HG03469 (cell line): Measurements from ENCODE around the gene RASSF5.

Experiments
- ATAC-seq: cut with Tn5 transposase; IDR thresholded peaks from one replicate; pipeline ENCODE4 v1.9.1; 2021; ENCODE audit warnings: mild to moderate bottlenecking, moderate library complexity, moderate number of reproducible peaks; ENCODE audit not compliant: unreplicated experiment

The RASSF5 gene

DNA sequence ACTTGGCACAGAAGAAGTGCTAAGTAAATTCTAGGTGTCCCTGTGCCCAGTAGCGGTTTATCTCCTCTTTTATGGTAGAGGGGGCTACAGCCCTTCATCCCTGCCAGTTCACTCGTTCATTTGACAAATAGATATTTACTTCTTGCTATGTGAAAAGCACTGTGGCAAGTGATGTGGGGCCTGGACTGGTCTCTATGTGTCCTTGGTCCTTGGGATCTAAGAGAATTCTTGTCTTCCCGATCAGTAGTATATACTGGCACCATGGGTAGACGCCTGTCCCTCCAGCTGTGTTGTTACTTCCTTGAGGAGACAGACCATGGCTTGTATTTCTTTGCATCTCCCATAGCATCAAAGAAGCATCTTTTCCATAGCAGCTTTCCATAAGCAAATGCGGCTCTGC lies 75.2 kb downstream of the RASSF5 start:
- no peak for ATAC-seq

- ATAC-seq, result no peak
Observed at GRCh38 chr1:206582971-206583706, 75.8 kb downstream of the RASSF5 start.

DNA sequence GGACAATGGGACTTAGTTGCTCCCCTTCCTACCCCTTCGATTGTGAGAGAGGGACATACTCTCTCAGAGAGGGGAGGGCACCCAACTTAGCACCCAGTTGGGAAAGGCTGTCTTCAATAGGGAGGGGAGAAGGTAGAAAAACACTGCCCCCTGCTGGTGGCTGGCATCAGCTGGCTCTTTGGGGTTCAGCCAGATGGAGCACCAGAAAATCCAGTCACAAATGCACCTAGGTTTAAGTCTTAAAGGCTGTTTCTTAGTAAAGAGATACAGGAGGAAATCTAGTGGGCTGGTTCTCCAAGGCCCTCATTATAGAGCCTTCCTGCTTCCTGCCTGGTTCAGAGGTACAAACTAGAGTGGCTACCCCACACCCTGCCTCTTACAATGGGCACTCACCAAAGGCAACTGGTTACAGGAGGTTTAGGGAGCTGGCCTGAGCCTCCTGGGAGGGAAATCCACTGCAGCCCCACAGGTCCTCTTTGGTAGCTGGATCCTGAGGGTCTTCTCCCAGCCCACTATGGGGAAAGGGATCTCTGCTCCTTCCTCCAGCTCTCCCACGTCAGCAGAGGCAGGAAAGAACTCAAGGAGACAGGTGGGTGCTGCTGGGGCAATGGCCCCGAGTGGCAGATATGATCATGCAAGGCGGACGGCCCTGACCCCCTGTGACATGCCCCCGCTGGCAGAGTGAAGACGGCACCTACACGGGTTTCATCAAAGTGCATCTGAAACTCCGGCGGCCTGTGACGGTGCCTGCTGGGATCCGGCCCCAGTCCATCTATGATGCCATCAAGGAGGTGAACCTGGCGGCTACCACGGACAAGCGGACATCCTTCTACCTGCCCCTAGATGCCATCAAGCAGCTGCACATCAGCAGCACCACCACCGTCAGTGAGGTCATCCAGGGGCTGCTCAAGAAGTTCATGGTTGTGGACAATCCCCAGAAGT lies 76.6 kb downstream of the RASSF5 start:
- no peak for ATAC-seq

GRCh38 chr1:206584683-206585082 lies 77.4 kb downstream of the RASSF5 start:
- no peak for ATAC-seq

GRCh38 chr1:206586501-206587445 lies 79.4 kb downstream of the RASSF5 start:
- ATAC-seq, result no peak

DNA sequence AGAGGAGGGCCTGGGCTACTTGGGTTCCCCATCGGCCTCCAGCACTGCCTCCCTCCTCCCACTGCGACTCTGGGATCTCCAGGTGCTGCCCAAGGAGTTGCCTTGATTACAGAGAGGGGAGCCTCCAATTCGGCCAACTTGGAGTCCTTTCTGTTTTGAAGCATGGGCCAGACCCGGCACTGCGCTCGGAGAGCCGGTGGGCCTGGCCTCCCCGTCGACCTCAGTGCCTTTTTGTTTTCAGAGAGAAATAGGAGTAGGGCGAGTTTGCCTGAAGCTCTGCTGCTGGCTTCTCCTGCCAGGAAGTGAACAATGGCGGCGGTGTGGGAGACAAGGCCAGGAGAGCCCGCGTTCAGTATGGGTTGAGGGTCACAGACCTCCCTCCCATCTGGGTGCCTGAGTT lies 80.6 kb downstream of the RASSF5 start:
- ATAC-seq, result no peak

GRCh38 chr1:206588492-206588891 lies 81.2 kb downstream of the RASSF5 start:
- no peak for ATAC-seq

GRCh38 chr1:206589206-206589605 lies 81.9 kb downstream of the RASSF5 start:
- no peak for ATAC-seq

DNA sequence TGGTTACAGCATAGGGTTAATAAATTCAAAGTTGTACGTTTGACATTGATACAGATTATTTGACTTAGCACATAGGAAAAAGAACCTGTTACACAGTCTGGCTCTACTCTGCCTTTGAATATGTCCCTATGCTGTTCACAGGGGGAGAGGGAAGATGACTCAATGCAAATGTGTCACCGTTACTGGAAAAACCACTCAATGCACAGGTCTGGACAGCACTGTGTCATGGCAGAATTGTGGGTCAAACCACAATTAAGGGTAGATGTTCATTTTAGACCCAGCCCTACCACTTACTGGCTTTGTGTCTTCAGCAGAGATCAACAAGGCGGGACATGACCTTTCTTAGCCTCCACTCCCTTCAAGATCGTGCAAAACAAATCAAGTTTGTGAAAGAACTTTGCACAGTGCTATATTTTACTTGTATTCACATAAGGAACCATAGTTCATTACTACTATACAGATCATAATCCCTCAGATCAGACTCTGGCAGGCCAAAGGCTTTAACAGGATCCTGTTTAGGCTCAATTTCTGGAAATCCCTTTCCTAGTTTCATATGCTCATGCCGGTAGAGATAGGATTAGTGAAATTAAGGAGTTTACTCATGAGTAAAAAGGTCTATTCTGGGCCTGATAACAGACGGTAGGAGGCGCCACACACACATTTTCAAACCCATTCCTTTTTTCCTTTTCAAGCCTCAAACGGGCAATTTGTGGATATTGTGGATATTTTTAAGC lies 82.9 kb downstream of the RASSF5 start:
- no peak for ATAC-seq

DNA sequence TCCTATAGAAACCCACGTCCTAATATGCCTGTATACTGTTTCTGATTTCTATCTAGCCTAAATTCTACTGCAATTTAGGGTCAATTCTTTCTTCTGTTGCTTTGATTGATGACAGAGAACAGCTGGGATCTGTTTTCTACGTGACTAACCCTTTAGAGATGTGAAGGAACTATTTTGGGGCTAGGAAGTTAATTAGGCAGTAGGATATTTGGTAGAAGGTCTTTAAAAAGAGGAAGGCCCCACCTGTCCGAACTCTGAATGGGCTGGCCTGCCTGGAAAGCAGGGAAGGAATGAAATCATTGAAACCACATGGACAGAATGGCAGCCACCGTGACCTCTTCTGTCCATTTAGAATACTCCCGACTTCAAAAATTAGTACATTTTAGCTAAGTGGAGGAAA lies 83.9 kb downstream of the RASSF5 start:
- no peak for ATAC-seq

DNA sequence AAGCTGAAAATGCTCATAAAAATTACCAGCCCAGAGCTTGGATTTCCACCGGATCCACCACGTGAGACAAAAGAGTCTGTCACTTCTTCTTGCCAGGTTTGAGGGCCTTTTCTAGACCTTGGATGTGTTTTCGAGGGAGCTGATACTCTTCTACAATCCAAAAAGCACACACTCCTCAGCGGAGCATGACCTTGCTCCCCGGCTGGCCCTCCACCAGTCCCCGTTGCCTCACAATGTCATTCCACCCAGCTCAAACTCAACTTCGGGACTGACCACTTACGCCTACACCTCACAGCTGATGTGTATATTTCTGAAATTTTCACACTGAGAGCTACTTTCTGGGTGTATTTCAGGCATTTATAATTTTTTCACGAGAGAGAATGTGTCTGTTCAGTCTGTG lies 84.4 kb downstream of the RASSF5 start:
- no peak for ATAC-seq

DNA sequence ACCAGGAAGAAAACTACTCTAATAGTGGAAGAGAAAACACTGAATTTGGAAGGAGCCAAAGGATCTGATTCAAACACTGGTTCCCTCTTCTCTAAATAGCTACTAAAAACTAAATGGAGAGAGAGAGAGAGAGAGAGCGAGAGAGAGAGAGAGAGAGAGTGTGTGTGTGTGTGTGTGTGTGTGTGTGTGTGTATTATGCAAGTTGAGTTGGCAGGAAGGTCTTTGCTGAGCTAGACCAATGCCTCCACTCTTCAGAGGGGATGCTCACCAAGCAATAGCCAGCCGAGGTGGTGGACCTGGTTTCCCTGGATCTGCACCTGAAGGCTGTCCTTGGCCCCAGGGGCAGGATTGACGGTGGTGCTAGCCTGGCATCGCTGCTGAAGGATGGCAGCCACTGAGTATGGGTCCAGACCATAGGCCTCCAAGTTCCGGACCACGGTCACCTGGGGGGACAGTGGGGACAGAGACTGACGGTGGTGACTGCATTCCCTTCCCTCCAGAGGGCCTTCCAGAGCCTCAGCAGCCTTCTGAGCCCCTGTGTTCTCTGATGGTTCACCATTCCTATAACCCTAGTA lies 86.1 kb downstream of the RASSF5 start:
- no peak for ATAC-seq

DNA sequence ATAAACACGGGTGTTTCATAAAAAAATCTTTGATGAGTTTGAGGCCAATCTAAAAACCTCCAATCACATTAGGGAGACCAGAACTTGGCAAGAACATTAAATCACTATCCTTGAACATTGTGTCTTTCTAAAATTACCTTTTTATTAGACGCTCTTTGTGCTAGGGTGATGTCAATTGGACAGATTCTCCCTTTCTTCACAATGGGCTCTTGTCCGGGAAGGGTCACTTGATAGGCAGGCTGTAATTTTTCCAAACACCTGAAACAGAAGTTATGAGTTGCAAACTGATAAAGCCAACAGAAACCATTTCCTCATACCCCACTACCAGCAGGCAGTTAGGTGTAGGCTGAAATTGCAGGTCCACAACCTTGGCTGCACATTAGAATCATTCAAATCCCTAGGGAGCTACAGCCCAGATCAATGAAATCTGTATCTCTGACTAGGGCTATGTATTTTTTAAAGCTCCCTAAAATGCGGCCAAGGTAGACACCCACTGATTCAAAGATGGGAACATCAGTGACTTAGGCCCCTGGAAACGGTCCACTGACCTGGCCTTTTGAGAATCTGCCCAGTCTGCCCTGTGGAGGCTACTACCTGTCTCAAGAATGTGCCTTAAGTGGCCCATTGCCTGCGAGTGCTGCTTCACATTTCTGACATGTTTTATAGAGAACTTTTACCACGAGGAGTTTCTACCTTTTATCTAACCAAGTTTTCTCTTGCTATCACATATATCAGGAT lies 88.4 kb downstream of the RASSF5 start:
- no peak for ATAC-seq

DNA sequence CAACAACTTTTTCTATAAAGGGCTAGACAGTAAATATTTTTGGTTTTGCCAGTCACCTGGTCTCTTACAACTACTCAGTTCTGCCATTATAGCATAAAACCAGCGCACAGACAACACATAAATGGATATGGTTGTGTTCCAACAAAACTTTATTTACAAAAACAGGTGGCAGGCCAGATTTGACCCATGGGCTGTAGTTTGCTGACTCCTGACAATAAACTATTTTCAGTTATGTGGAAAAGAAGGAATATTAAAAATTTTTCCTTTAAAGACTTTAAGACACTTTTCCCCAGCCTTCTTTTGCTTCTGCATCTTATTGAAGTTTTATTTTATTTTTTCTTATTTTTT lies 89.0 kb downstream of the RASSF5 start:
- no peak for ATAC-seq

- no peak for ATAC-seq
Observed at GRCh38 chr1:206600527-206600926, 93.2 kb downstream of the RASSF5 start.

DNA sequence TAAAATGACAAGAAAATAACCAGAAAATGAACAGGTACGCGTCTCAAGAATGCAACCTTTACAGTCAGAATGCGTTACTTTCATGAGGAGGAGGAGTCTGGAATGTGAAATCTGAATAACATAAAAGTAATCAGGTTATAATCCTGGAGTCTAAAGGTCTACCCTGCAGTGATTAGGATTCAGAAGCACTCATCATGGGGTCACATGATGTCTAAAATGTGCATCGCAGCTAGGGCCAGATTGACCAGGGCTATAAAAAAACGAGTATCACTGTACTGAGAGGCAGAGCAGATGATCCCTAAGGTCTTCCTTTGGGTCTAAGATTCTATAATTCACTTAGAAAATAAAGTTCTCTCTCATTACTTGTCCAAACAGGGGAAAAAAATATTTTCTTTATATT lies 97.5 kb downstream of the RASSF5 start:
- ATAC-seq, result no peak

GRCh38 chr1:206606867-206607266 lies 99.5 kb downstream of the RASSF5 start:
- ATAC-seq, result no peak

DNA sequence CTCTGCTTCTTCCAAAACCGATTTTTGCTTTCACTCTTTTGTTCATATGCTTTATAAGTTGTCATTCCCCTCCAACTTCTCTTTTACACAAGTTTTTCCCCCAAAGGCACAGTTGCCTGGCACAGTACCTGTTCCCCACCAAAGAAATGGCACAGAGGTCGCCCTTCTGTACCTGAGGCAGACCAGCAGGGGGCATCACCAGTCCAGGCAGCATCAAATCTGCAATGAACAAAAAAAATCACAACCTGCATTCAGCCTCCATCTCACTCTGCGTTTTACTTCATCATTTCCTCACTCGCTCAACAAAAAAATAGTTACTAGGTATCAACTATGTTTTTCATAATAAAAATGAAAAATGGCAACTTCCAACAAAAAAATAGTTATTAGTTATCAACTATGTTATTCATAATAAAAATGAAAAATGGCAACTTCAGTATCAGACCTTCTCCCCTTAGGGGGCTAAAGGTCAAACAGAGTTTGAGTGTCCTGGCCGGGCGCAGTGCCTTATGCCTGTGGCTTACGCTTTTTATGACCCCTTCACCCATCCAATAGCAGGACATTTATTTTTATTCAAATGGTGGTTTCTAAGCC lies 100.9 kb downstream of the RASSF5 start:
- ATAC-seq, result no peak
